NCI-H1694 (cell line): Measurements from ENCODE around the gene NUDT7.

Experiments
- DNase-seq: peaks from one replicate; lab custom pipeline; 2025; lab: John Stamatoyannopoulos, UW

NUDT7 gene

DNA sequence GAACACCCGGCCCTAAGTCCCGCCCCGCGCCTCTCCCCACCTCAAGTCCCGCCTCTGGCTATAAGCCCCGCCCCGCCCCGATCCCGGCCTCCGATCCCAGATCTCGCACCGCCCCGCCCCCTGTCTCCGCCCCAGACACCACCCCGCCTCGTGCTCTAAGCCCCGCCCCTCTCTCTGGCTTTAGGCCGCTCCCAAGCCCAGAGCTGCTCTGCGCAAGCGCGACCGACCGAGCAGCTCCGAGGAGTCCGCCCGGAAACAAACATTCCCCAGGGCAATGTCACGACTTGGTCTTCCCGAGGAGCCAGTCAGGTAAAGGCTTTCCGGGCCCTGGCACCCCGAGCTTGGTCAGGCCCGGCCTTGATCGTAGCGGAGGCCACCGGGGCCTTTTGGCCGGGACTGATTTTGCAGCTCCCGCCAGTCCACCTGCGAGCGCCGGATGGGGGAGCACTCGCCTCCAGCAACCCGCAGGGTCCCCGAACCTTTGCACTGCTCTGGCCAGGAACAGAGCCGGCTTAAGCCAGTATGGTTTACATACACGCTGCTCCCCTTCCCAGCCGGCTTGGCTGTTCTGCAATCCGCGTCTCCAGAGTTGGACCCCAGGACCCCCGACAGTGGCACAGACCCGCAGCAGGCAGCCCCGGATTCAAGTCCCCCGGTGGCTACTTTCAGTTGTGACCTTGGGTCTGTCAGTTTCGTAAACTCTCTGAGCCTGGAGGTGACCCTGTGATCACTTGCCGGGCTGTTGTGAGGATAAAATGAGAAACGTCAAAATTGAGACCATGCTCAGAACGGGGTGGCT lies at the start of gene NUDT7:
Gene NUDT7 (plus strand): TSS at position 206 of the 799 bp plus-strand sequence. CDS start 69 bp downstream, at position 275.
- peak; percentile 58 for DNase-seq

GRCh38 chr16:77674888-77675287 lies 47.4 kb upstream of the NUDT7 start:
- DNase-seq, result no peak

DNA sequence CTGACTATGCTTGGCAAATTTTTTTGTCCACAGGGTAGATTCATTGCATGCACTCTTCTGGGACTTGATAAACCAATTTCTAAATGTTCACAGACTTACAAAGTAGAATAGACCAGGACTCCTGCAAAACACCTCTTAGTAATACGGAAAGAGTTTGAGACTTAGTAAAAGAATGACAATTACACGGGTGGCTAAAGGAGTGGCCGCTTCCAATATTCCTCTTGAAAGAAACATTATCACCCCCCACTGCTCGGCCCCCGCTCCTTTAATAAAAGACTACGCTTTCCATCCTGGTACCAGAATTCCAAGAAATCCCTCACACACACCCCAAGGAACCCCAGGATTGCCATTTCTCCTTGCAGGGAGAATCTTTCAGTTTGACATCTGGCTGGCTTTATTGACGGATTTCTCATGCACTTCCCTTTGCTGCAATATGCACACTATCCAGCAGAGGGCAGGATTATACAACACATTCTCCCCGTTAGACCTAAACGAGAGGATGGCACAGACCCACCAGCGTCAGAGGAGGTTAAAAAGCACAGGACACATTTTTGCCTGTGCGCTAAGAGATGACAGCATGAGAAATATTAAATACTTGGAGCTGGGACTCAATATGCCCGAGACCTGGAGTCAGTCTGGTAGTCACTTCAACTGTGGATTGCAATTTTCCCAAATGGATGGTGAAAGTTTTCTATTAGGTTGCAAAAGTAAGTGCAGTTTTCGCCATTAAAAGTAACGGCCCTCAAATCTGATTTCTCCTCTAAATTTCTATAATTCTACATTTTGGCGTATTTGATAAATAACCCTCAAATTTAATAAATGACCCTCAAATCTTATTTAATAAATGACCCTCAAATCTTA lies 46.6 kb upstream of the NUDT7 start:
- peak; percentile 43 for DNase-seq

GRCh38 chr16:77677129-77677528 lies 45.2 kb upstream of the NUDT7 start:
- no peak for DNase-seq

GRCh38 chr16:77679391-77679790 lies 42.9 kb upstream of the NUDT7 start:
- no peak for DNase-seq

- DNase-seq, result no peak
Observed at GRCh38 chr16:77679901-77680300, 42.4 kb upstream of the NUDT7 start.

DNA sequence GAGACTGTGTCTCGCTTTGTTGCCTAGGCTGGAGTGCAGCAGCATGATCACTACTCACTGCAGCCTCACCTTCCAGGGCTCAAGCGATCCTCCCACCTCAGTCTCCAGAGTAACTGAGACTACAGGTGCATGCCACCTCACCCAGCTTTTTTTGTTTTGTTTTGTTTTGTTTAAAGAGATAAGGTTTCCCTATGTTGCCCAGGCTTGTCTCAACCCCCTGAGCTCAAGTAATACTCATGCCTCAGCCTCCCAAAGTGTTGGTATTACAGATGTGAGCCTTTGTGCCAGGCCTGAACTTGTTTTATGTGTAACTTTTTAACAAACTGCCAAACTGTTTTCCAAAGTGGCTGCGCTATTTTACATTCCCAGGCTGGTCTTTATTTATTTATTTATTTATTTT lies 41.8 kb upstream of the NUDT7 start:
- DNase-seq, result no peak

- no peak for DNase-seq
Observed at GRCh38 chr16:77682586-77682985, 39.7 kb upstream of the NUDT7 start.

DNA sequence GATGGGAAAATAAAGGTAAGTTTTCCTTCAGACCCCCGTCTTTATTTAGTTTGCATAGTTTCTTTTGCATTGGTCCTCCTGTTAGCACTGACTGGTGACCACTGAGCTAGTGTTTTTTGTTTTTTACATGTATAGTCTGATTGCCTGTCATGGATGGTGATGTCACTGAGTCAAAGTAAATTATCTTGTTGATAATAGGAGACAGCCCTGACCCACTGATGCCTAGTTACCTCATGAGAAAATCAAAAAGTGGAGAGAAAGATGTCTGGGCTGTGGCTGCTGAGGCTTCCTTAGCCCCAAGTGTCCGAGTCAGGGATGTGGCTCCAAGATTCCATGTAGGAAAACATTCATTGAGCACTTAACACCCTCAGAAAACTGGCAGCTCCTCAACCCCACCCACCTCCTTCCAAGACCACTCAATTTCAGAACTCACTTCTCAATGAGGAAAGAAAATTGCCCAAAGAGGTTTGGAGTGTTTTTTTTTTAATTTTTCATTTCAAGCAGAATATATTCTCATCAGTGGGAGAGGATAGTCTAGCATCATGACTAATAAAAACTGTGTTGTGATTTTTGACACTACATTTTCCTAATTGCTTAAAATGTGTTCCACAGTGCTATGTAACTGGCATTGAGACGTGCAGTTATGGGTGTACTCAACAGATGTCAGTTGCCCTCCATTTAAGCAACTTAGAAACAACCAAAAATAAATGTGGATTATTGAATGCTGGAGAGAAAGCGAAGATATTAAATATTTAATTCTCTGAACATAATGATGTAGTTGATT lies 38.7 kb upstream of the NUDT7 start:
- no peak for DNase-seq

GRCh38 chr16:77684181-77684526 lies 38.2 kb upstream of the NUDT7 start:
- no peak for DNase-seq

DNA sequence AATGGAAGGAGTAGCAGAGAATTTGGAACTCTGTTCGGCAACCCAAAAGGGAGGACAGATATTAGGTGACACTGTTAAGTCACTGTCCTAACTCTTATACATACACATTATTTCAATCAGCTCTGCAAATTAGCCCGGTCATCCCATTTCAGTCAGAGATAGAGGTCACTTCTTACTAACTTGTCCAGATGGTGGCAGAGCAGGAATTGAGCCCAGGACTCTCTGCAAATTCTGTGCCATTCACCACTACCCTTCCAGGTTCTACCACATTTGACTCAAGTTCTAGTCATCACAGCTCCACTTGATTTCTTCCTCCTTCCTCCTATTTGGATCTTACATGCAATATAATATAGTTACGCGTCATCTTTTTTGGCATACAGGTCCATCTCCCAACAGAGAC lies 35.9 kb upstream of the NUDT7 start:
- DNase-seq, result no peak

GRCh38 chr16:77689971-77690370 lies 32.3 kb upstream of the NUDT7 start:
- DNase-seq, result no peak

GRCh38 chr16:77690416-77690815 lies 31.9 kb upstream of the NUDT7 start:
- no peak for DNase-seq

DNA sequence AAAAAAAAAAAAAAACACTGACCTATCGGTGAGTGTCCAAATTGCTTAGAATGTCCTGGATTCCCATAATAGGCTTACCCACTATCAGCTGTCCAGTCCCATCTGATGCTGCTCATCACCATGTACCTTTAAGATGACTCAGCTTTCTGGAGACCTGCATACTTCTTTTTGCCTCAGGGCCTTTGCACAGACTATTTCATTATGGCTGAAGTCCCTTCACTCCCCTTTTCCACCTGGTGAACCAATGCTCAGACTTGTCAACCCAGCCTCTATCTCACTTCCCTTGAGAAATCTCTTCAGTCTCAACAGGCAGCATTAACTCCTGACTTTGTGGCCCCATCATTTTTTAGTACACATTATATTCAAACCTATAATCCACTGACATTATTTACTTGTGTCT lies 29.7 kb upstream of the NUDT7 start:
- DNase-seq, result no peak

DNA sequence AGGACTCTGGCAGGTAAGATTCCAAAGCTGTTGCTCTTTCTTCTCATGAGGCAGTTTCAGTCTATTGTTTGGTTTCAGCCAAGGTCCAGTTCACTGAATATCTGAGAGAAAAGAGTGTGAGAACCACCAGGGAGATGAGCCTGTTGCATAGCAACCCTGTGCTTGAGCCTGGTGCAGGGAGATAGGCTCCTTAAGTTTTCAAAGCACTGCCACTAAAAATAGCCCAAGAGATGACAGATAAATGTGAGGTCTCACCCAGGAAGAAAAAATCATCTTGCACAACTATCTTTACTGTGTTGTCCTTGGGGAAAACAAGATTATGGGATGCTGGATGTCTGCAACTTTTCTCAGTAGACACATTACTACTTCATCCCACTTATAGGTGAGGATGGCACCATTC lies 26.2 kb upstream of the NUDT7 start:
- DNase-seq, result no peak

DNA sequence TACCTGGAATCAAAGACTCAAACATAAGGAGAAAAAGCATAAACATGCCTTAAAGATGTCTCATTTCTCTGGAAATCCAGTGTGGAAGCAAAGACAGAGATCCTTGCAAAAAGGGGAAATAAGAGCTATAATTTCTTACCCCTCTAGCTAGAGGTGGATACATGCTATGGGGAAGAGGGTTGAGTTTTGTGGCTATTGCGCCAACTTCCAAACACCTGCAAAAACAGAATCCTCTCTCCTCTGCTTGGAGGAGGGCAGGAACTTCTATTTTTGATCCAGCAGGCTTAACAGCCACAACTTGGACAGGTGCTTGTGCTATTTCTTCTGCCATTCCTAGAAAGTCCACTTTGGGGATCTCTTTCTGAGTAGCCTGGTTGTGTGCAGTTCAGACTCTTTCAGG lies 21.5 kb upstream of the NUDT7 start:
- DNase-seq, result no peak

GRCh38 chr16:77705351-77705750 lies 17.0 kb upstream of the NUDT7 start:
- DNase-seq, result no peak

GRCh38 chr16:77711179-77711578 lies 11.1 kb upstream of the NUDT7 start:
- no peak for DNase-seq

DNA sequence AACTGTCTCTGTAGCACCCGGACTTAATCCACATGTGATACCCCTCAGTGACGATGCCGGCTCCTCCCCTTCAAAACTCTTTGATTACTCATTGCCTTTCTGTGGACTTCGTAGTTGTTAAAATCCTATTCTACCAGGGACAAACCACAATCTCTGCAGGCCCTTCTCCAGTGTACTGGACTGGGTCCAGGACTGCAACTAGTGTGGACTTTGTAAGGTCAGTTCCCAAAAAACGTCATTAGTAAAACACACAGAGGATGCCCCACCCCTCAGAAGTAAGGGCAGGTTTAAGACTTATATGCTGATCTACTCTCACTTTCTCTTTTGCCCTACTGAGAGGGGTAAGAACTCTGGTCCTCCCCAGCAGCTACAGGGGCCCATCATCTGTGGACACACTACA lies 10.5 kb upstream of the NUDT7 start:
- no peak for DNase-seq

GRCh38 chr16:77715145-77715544 lies 7.2 kb upstream of the NUDT7 start:
- no peak for DNase-seq

GRCh38 chr16:77721752-77722308 lies 484 bp upstream of the NUDT7 start:
- DNase-seq, result no peak

DNA sequence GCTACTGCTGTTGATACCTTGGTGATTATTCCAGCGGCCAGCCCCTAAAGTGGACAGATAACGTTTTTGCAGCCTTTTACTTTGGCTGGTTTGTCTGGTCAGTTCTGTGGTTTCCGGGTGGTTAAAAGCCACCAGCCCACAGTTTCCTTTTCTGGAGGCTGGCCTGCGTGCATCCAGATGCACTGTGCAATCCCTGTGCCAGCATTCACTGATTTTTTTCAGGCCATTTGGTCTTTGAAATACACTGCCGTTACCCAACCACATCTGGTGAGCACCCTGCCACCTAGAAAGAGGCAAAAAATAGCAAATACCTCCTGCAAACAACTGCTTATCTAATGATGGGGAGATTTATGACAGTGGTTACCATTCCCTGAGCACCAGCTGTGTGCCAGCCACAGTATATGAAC lies 797 bp downstream of the NUDT7 start:
- DNase-seq, result no peak
